ENCODE results near the gene MEGF11. TPM values are rescaled to one million over a fixed set of nuclear protein-coding genes. Genes with fewer than 3 reads are reported as not detected.

The MEGF11 gene
- total and polyA plus RNA-seq, 2 donors: 0.11 to 0.13 TPM

DNA sequence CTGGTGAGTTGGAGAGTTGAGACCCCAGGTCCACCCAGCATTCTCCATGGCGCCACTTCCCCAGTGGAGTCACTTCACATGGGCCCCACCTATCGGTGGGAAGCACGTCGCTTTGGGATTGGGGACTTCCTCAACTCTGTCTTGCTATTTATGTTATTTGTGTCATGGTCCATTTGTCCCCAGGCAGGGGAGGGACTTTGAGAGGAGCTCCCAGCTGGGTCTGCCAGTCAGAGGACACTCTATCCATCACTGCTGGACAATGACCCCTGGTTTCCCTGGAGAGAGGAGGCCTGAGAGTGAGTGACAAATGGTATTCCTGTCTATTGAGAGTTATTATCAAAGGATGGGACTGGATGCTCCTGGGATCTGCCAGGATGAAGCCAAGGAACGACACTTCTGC, 256.6 kb downstream of the MEGF11 start:
- no peak for DNase-seq (ENCODE audit: extremely low spot score)
- no peaks in the 10 kb centered on the region for H3K36me3 ChIP-seq (ENCODE audit: insufficient read depth)
- H3K4me1 ChIP-seq (ENCODE audit: insufficient read depth): no peaks in the 10 kb centered on the region
- 72% methylated on average over 5 of the region's 5 CpGs for WGBS
- no peak overlapping the region for H3K4me3 ChIP-seq (ENCODE audit: low read depth, low read length)
- H3K27ac ChIP-seq (ENCODE audit: low read depth): no peak overlapping the region

DNA sequence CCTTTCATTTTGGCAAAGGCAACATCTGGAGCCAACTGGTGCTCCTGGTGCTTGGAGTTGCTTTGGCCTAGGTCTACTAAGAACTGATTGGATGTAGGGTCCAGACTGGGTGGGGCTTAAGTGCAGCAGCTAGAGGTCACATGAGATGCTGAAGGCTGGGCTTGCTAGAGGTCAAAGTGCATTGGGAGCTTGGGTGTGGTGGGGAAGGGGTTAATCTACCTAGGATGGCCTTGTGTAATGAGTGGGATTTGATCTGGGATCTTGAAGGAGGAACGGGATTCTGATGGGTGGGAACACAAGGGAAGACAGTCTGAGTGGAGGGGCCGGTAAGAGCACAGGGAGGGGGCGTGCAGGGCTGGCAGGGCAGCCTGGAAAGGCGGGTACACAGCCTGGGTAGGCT, 258.7 kb downstream of the MEGF11 start:
- no peak overlapping the region for H3K27ac ChIP-seq (ENCODE audit: low read depth)
- H3K4me3 ChIP-seq (ENCODE audit: low read depth, low read length): no peak overlapping the region
- 71% methylated on average over 4 of the region's 4 CpGs for WGBS
- no peaks in the 10 kb centered on the region for H3K36me3 ChIP-seq (ENCODE audit: insufficient read depth)
- no peaks in the 10 kb centered on the region for H3K4me1 ChIP-seq (ENCODE audit: insufficient read depth)
- DNase-seq (ENCODE audit: extremely low spot score): no peak

DNA sequence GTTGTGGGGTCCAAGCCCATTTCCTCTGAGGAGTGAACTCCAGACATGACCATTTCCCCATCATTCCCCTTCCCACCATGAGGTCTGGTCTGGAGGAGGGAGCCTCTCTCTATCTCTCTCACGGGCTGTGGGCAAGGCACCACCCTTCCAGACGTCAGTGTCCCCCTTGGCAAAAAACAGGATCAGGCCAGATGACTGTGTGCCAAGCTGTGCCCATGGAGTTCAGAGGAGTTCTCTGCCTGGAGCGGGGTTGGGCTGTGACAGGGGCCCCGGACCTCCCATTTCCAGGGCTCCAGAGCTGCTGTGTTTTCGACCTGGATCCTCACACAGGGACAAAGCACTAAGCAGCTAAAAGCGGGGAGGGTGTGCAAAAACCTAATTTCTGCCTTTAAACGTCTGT, 259.8 kb downstream of the MEGF11 start:
- WGBS: 60% methylated on average over 7 of the region's 7 CpGs

DNA sequence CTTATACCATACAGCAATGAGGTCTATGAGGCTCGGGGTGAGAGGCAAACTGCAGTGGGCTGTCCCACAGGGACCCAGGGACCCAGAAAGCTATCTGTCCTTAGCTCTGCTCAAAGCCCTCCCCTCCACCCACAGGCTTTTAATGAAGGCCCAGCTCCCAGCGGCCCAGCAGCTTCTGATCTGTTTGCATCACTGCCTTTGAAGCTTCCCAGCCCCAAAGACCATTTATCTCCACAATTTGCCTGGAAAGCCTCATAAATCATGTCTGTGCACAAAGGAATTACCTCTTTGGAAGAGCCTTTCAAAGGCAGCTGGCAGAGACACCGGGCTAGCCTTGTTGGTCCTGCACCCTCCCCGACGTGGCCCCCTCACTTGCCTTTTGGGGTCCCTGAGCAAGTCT, 260.3 kb downstream of the MEGF11 start:
- Histone ChIP-seq H3K4me3 (ENCODE audit: low read depth, low read length) (no peak overlapping the region), H3K36me3 (ENCODE audit: insufficient read depth) (no peaks in the 10 kb centered on the region), H3K27ac (ENCODE audit: low read depth) (no peak overlapping the region), H3K4me1 (ENCODE audit: insufficient read depth) (no peaks in the 10 kb centered on the region)
- WGBS: 19% methylated on average over 5 of the region's 5 CpGs
- no peak for DNase-seq (ENCODE audit: extremely low spot score)

More for the DNA sequence above, 259.8 kb downstream of the MEGF11 start:
- DNase-seq (ENCODE audit: extremely low spot score): no peak
- H3K36me3 ChIP-seq (ENCODE audit: insufficient read depth): no peaks in the 10 kb centered on the region
- no peaks in the 10 kb centered on the region for H3K4me1 ChIP-seq (ENCODE audit: insufficient read depth)
- H3K4me3 ChIP-seq (ENCODE audit: low read depth, low read length): no peak overlapping the region
- no peak overlapping the region for H3K27ac ChIP-seq (ENCODE audit: low read depth)

DNA sequence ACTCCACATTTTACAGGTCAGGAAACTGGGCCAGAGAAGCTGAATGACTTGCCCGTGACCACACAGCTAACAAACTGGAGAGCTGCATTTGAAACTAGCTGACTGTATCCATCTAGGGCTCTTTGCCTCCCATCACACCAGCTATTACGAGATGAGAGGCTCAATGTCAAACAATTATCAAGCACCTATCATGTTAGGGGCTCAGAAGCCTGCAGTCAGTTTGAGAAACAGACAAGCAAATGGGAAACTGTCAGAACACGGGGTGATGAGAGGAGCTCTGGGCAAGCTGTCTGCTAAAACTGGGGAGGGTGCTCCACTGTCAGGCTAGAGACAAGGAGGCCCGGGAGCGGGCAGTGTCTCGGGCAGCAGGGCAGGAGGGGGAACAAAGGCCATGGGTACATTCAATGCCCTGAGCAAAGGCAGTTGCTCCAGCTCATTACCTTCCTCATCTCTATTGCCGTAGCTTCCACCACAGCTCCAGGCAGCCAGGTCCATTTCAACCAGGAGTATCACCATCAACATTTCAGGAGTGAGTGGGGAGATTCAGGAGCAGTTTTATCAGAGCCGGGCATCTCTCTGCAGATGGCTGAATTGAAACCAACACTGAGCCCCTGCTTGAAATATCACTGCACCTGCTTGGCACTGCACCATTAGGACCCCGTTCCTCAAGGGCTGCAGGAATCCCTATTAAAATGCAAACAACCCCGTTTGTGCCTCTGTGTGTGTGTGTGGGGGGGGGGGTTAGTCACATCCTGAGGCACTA, 261.6 kb downstream of the MEGF11 start:
- DNase-seq (ENCODE audit: extremely low spot score): no peak
- no peak overlapping the region for H3K27ac ChIP-seq (ENCODE audit: low read depth)
- no peaks in the 10 kb centered on the region for H3K4me1 ChIP-seq (ENCODE audit: insufficient read depth)
- H3K4me3 ChIP-seq (ENCODE audit: low read depth, low read length): no peak overlapping the region
- WGBS: 57% methylated on average over 10 of the region's 10 CpGs
- no peaks in the 10 kb centered on the region for H3K36me3 ChIP-seq (ENCODE audit: insufficient read depth)

DNA sequence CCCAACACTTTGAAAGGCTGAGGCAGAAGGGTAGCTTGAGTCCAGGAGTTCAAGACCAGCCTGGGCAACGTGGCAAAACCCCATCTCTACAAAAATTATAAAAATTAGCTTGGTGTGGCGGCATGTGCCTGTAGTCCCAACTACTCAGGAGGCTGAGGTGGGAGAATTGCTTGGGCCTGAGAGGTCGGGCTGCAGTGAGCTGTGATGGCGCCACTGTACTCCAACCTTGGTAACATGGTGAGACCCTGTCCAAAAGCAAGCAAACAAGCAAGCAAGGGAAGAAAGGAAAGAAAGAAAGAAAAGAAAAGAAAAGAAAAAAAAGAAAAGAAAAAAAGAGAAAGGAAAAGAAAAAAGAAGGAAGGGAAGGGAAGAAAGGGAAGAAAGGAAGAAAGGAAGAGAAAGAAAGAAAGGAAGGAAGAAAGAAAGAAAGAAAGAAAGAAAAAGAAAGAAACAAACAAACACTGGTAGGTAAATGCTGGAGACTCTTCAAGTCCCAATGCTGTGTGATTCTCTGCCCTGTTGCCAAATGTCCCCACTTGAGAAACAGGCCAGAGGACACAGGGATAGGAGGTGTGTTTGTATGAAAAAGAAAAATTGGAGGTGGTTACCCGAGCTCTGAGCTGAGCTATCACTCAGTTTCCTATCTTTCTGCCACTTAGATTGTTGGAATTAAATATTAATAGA, 263.1 kb downstream of the MEGF11 start:
- Histone ChIP-seq H3K27ac (ENCODE audit: low read depth) (no peak overlapping the region), H3K36me3 (ENCODE audit: insufficient read depth) (no peaks in the 10 kb centered on the region), H3K4me3 (ENCODE audit: low read depth, low read length) (no peak overlapping the region), H3K4me1 (ENCODE audit: insufficient read depth) (no peaks in the 10 kb centered on the region)
- WGBS: 83% methylated on average over 5 of the region's 5 CpGs
- DNase-seq (ENCODE audit: extremely low spot score): no peak

DNA sequence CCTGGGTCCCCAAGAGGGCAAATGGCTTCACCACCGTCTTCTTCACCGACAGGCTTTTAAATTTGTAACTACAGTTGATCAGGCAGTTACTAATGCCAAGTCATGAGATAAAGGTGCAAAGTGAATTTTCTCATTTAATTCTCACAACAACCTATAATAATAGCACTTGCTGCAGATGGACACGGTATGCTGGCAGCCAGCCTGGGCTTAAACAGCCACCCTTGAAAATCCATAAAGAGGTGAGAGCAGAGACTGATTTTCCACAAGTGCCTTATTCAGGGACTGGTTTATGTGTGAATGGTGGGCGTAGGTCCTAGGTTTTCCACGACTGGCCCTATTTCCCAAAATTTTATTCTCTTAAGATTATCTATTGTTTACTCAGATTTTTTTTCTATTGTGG, 266.4 kb downstream of the MEGF11 start:
- 51% methylated on average over 5 of the region's 5 CpGs for WGBS
- Histone ChIP-seq H3K4me3 (ENCODE audit: low read depth, low read length) (no peak overlapping the region), H3K27ac (ENCODE audit: low read depth) (no peak overlapping the region), H3K4me1 (ENCODE audit: insufficient read depth) (no peaks in the 10 kb centered on the region), H3K36me3 (ENCODE audit: insufficient read depth) (no peaks in the 10 kb centered on the region)
- DNase-seq (ENCODE audit: extremely low spot score): no peak

DNA sequence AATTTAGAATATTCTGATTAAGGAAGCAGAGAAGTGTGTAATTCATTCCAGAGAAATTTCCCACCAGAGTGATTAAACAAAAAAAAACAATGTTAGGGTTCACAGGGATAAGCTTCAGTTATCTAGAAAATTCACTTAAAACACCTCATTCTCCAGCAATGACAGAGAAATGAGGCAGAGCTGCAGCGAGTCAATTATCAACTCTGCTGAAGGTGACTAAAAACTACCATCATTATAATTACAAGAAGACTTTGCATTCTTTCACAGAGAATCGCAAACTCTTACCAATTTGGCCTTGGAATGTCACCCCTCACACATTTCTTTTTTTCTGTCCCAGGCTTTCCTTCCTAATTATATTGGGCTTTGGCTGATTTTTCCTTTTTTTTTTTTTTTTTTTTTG, 267.1 kb downstream of the MEGF11 start:
- WGBS: 47% methylated on average over 2 of the region's 2 CpGs

DNA sequence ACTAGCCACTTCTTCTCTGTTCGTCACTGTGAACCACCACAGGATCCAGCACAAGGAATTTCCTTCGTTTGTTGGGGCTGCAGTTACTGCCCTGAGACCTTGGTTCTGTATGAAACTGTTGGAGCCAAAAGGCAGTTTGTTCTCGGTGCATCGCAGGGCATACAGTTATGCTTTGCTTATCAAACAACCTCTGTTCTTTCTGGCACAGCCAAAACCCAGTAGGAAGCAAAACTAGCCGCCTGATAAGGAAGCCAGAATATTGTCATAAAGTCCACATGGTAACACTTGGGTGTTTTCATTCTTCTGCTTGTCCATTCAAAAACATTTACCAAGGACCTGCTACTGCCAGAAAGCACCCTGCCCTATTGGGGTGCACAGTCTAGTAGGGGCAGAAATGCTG, 268.2 kb downstream of the MEGF11 start:
- Histone ChIP-seq H3K4me1 (ENCODE audit: insufficient read depth) (no peaks in the 10 kb centered on the region), H3K4me3 (ENCODE audit: low read depth, low read length) (no peak overlapping the region), H3K27ac (ENCODE audit: low read depth) (no peak overlapping the region), H3K36me3 (ENCODE audit: insufficient read depth) (no peaks in the 10 kb centered on the region)
- 51% methylated on average over 5 of the region's 5 CpGs for WGBS
- DNase-seq (ENCODE audit: extremely low spot score): no peak

More for the DNA sequence above, 267.1 kb downstream of the MEGF11 start:
- H3K36me3 ChIP-seq (ENCODE audit: insufficient read depth): no peaks in the 10 kb centered on the region
- H3K4me3 ChIP-seq (ENCODE audit: low read depth, low read length): no peak overlapping the region
- no peak for DNase-seq (ENCODE audit: extremely low spot score)
- H3K27ac ChIP-seq (ENCODE audit: low read depth): no peak overlapping the region
- no peaks in the 10 kb centered on the region for H3K4me1 ChIP-seq (ENCODE audit: insufficient read depth)

DNA sequence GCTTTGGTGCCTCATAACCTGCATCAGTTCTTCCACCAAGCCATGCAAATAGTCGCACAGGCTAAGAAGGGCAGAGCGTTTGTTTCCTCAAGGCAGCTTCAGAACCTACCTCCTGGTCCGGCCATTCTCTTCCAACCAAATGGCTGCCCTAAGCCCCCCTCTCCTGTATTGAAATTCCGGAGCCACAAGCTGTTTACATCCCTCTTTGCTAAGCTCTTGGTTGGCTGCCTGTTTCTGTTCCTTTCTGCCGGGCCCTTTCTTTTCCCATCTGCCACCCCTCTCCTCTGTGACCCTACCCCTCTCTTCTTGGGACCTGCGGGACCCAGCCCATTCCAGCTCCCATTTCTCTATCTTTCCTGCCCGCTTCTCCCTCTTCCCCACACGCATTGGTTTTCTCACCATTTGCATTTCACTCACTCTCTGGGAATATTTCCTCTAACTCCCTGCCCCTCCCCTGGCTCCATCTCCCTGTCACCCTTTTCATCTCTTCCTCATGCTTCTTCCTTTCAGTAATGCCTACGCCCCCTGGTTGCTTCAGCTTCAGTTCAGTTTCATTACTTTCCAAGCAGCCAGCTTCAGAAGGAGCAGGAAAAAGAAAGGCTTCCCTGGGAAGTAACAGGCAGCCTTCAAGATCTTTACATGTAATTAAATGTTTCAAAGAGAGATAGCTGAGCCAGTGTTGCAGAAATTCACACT, 270.8 kb downstream of the MEGF11 start:
- WGBS: 22% methylated on average over 9 of the region's 9 CpGs
- Histone ChIP-seq H3K27ac (ENCODE audit: low read depth) (no peak overlapping the region), H3K36me3 (ENCODE audit: insufficient read depth) (no peaks in the 10 kb centered on the region), H3K4me3 (ENCODE audit: low read depth, low read length) (no peak overlapping the region), H3K4me1 (ENCODE audit: insufficient read depth) (no peaks in the 10 kb centered on the region)
- DNase-seq (ENCODE audit: extremely low spot score): no peak

DNA sequence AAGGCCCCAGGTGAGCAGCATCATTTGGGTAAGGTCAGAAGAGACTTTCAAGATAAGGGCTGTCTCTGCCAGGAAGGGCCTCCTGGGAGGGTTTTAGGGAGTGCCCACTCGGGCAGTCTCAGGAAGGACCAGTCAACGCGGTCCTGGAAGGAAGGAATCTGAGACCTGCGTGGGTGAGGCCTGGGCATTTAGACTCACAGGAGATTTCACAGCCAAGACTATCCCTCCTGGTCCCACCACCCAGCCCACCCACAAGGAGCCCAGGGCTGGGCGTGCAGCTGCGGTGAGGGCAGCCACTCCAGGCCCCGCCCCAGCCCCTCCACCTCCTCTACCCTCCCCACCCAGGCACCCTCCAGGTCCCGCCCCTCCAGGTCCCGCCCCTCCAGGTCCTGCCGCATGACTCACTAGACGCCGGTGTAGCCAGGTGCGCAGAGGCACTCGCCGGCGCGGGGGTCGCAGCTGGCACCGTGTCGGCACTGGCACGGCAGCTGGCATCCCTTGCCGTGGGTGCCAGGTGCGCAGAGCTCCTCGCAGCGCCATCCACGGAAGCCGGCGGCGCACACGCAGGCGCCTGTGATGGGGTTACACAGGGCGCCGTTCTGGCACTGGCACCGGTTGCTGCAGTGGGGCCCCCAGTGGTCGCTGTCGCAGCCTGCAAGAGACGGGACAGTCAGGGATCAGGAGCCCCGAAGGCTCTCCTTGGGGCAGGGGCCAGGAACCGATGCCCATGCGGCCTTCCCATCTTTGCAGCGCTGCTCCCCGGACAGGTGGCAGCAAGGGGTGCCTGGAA, 271.5 kb downstream of the MEGF11 start:
- no peaks in the 10 kb centered on the region for H3K4me1 ChIP-seq (ENCODE audit: insufficient read depth)
- no peak overlapping the region for H3K27ac ChIP-seq (ENCODE audit: low read depth)
- no peak overlapping the region for H3K4me3 ChIP-seq (ENCODE audit: low read depth, low read length)
- 6% methylated on average over 42 of the region's 42 CpGs for WGBS
- no peak for DNase-seq (ENCODE audit: extremely low spot score)
- H3K36me3 ChIP-seq (ENCODE audit: insufficient read depth): no peaks in the 10 kb centered on the region

DNA sequence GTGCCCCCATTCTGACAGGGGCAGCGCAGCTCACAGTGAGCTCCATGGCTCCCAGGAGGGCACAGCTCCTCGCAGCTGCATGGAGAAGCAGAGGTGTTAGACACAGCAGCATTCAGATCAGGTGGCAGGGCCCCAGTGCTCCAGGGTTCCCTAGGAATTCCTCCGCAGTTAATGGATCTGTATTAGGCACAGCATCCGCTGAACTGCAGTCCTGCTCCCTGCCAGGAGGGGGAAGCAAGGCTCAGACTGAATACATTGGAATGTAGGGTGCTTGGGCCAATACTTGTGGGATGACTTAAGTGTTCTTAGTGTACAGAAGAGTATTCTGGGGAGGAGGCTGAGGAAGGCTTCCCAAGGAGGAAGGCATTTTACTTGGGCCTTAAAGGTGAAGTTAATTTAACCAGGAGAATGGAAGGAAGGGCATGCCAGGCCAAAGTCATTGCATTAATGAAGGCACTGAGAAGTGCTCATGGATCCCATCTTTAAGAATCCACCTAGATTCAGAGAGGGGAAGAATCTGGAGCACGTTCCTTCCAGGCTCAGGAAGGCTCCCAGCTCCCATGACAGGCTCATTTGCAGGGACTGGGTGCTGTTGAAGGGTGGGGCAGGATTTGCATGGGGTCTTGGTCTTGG, 272.6 kb downstream of the MEGF11 start:
- WGBS: 54% methylated on average over 5 of the region's 5 CpGs
- Histone ChIP-seq H3K4me1 (ENCODE audit: insufficient read depth) (no peaks in the 10 kb centered on the region), H3K36me3 (ENCODE audit: insufficient read depth) (no peaks in the 10 kb centered on the region), H3K4me3 (ENCODE audit: low read depth, low read length) (no peak overlapping the region), H3K27ac (ENCODE audit: low read depth) (no peak overlapping the region)
- no peak for DNase-seq (ENCODE audit: extremely low spot score)

DNA sequence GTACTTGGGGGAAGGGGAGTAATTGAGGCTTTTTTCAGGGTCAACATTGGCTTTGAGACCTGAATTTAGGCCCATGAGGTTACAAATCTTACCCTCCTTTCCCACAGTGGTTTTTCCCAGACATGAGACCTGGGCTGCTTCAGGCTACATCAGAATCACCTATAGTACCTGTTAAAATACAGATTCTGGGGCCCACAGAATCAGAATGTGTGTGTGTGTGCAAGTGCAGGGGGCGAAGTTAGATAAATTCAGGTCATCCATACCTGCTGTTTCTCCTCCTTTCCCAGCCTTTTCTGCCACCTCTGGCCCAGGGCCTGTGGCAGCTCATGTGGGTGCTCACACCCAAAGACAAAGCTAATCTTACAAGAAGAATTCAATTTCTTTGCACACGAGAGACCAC, 273.7 kb downstream of the MEGF11 start:
- WGBS: 25% methylated on average over 2 of the region's 2 CpGs
- no peak for DNase-seq (ENCODE audit: extremely low spot score)
- Histone ChIP-seq H3K27ac (ENCODE audit: low read depth) (no peak overlapping the region), H3K4me1 (ENCODE audit: insufficient read depth) (no peaks in the 10 kb centered on the region), H3K36me3 (ENCODE audit: insufficient read depth) (no peaks in the 10 kb centered on the region), H3K4me3 (ENCODE audit: low read depth, low read length) (no peak overlapping the region)
